ENCODE measurements around the gene SDK2. TPM values are rescaled to one million over a fixed set of nuclear protein-coding genes. Genes with fewer than 3 reads are reported as not detected.

Gene SDK2
- total RNA-seq, 4 donors from 2014 or later, result 1.4 to 6.8 (median 3.3) TPM

GRCh38 chr17:73380439-73381106 lies 263.7 kb downstream of the SDK2 start:
- Histone ChIP-seq H3K4me3 (no peak overlapping the region), H3K27ac (no peak overlapping the region), H3K4me1 (no peaks in the 10 kb centered on the region), H3K9me3 (no peaks in the 10 kb centered on the region), H3K36me3 (no peaks in the 10 kb centered on the region), H3K27me3 (no peaks in the 10 kb centered on the region)
- WGBS, result 91% methylated on average over 24 of the region's 29 CpGs
- no peak for DNase-seq (ENCODE audit: low spot score in 2 of 2)
- TF ChIP-seq POLR2A (IDR thresholded peaks at IDR 0.05) (no peak), POLR2AphosphoS5 (IDR thresholded peaks at IDR 0.05) (no peak), EP300 (IDR thresholded peaks at IDR 0.05) (no peak), CTCF (IDR thresholded peaks at IDR 0.05) (no peak)

- WGBS, result 41% methylated on average over 7 of the region's 8 CpGs
- no peak overlapping the region for H3K27ac ChIP-seq
- DNase-seq (ENCODE audit: low spot score in 2 of 2), result no peak
- no peak for TF ChIP-seq EP300 (IDR thresholded peaks at IDR 0.05)
- no peaks in the 10 kb centered on the region for H3K36me3 ChIP-seq
- H3K4me3 ChIP-seq, result no peak overlapping the region
- no peaks in the 10 kb centered on the region for H3K9me3 ChIP-seq
- no peaks in the 10 kb centered on the region for H3K4me1 ChIP-seq
- no peaks in the 10 kb centered on the region for H3K27me3 ChIP-seq
These were observed 264.4 kb downstream of the SDK2 start for GRCh38 chr17:73379826-73380225.

GRCh38 chr17:73378974-73379470 lies 265.2 kb downstream of the SDK2 start:
- WGBS, result 81% methylated on average over 17 of the region's 20 CpGs

GRCh38 chr17:73376636-73377035 lies 267.6 kb downstream of the SDK2 start:
- DNase-seq (ENCODE audit: low spot score in 2 of 2), result no peak
- Histone ChIP-seq H3K9me3 (no peaks in the 10 kb centered on the region), H3K4me1 (no peaks in the 10 kb centered on the region), H3K27me3 (no peaks in the 10 kb centered on the region), H3K27ac (no peak overlapping the region), H3K36me3 (no peaks in the 10 kb centered on the region), H3K4me3 (no peak overlapping the region)
- no peak for TF ChIP-seq EP300 (IDR thresholded peaks at IDR 0.05)
- no peak for TF ChIP-seq POLR2AphosphoS5 (IDR thresholded peaks at IDR 0.05)
- TF ChIP-seq POLR2A (IDR thresholded peaks at IDR 0.05), result no peak
- no peak for TF ChIP-seq CTCF (IDR thresholded peaks at IDR 0.05)
- WGBS, result 77% methylated on average over 3 of the region's 3 CpGs

More at GRCh38 chr17:73378974-73379470, 265.2 kb downstream of the SDK2 start:
- Histone ChIP-seq H3K4me3 (no peak overlapping the region), H3K36me3 (no peaks in the 10 kb centered on the region), H3K27ac (no peak overlapping the region), H3K4me1 (no peaks in the 10 kb centered on the region), H3K27me3 (no peaks in the 10 kb centered on the region), H3K9me3 (no peaks in the 10 kb centered on the region)
- TF ChIP-seq POLR2AphosphoS5 (IDR thresholded peaks at IDR 0.05), result no peak
- TF ChIP-seq POLR2A (IDR thresholded peaks at IDR 0.05), result no peak
- no peak for TF ChIP-seq CTCF (IDR thresholded peaks at IDR 0.05)
- no peak for TF ChIP-seq EP300 (IDR thresholded peaks at IDR 0.05)
- no peak for DNase-seq (ENCODE audit: low spot score in 2 of 2)

GRCh38 chr17:73376152-73376551 lies 268.1 kb downstream of the SDK2 start:
- TF ChIP-seq CTCF (IDR thresholded peaks at IDR 0.05), result no peak
- TF ChIP-seq POLR2AphosphoS5 (IDR thresholded peaks at IDR 0.05), result no peak
- H3K27me3 ChIP-seq, result no peaks in the 10 kb centered on the region
- no peak for DNase-seq (ENCODE audit: low spot score in 2 of 2)
- no peaks in the 10 kb centered on the region for H3K9me3 ChIP-seq
- 92% methylated on average over 11 of the region's 11 CpGs for whole genome bisulfite sequencing
- no peak overlapping the region for H3K27ac ChIP-seq
- no peaks in the 10 kb centered on the region for H3K4me1 ChIP-seq
- no peaks in the 10 kb centered on the region for H3K36me3 ChIP-seq
- no peak overlapping the region for H3K4me3 ChIP-seq

- WGBS, result 82% methylated on average over 9 of the region's 9 CpGs
- Histone ChIP-seq H3K27me3 (no peaks in the 10 kb centered on the region), H3K4me1 (no peaks in the 10 kb centered on the region), H3K27ac (no peak overlapping the region), H3K4me3 (no peak overlapping the region), H3K9me3 (no peaks in the 10 kb centered on the region), H3K36me3 (no peaks in the 10 kb centered on the region)
- DNase-seq (ENCODE audit: low spot score in 2 of 2), result no peak
- no peak for TF ChIP-seq POLR2AphosphoS5 (IDR thresholded peaks at IDR 0.05)
- no peak for TF ChIP-seq CTCF (IDR thresholded peaks at IDR 0.05)
- TF ChIP-seq EP300 (IDR thresholded peaks at IDR 0.05), result no peak
- no peak for TF ChIP-seq POLR2A (IDR thresholded peaks at IDR 0.05)
These were observed 272.4 kb downstream of the SDK2 start for GRCh38 chr17:73371836-73372235.
